Measurements from ENCODE around the gene ABHD2.

ABHD2 gene

DNA sequence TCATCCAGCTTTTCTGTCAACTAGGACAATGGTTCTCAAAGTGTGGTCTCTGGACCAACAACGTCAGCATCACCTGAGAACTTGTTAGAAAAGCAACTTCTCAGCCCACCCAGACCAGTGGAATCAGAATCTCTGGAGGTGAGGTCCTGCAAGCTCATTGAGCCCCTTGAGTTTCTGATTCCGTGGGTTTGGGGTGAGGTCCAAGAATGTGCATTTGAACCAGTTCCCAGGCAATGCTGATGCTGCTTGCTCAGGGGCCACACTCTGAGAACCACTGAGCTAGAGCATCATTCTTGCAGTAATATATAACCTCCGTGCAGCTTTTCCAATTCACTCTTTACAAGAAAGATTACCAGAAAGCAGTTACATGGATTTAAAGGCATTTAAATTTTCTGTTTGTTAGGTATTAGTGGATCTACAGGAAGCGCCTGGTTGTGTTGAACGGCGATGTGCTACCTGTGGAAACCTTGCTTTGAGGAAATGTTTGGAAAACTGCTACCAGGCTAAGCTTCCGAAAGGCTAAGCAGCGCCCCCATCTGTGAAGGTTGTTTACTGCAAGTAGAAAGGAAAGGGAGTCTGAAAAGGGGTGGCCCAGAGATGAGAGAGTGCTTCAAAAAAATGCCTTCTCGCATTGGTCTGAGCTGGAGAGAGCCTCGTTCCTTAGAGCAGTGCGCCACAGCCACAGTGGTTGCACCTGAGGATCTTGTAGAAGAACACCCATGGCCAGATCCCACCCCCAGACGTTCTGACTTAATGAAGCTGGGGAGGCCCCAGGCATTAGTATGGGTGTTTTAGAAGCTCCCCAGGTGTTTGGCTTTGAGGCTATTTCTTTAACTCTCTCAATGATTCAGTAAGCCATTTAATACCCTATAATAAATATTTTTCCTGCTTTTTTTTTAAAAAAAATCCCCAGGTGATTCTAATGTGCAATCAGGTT lies 83.1 kb downstream of the ABHD2 start:
- peak; percentile 49 for DNase-seq

DNA sequence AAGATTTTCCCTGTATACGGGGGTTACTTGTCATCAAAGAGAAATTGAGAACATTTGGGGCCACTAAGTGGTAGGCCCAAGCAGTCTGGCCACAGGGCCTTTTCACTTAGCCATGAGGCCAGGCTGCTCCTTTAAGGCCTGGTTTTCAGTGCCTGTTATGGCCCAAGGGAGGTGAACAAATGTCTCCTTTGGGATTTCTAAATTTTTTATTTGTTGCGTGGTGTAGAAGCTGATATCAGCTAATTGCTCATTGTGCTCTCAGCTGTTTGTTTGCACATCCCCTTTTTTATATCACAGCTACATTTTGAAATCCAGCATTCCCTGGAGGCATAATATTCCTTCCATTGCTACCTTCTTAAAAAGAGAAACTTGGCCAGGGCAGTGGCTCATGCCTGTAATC lies 84.7 kb downstream of the ABHD2 start:
- no peak for DNase-seq

GRCh38 chr15:89174476-89174875 lies 86.2 kb downstream of the ABHD2 start:
- DNase-seq = no peak

- DNase-seq = no peak
These were observed 87.4 kb downstream of the ABHD2 start for GRCh38 chr15:89175617-89176191.

GRCh38 chr15:89177116-89177515 lies 88.9 kb downstream of the ABHD2 start:
- DNase-seq = no peak

- peak; percentile 79 for DNase-seq
These were observed 89.5 kb downstream of the ABHD2 start for GRCh38 chr15:89177633-89178306.

GRCh38 chr15:89178307-89178977 lies 90.2 kb downstream of the ABHD2 start:
- DNase-seq = peak; percentile 36

GRCh38 chr15:89179966-89180875 lies 92.0 kb downstream of the ABHD2 start:
- DNase-seq = peak; percentile 69

GRCh38 chr15:89184357-89184756 lies 96.1 kb downstream of the ABHD2 start:
- DNase-seq = no peak

- DNase-seq = no peak
These were observed 96.8 kb downstream of the ABHD2 start for GRCh38 chr15:89184886-89185526.

- no peak for DNase-seq
These were observed 98.5 kb downstream of the ABHD2 start for GRCh38 chr15:89186803-89187202.

DNA sequence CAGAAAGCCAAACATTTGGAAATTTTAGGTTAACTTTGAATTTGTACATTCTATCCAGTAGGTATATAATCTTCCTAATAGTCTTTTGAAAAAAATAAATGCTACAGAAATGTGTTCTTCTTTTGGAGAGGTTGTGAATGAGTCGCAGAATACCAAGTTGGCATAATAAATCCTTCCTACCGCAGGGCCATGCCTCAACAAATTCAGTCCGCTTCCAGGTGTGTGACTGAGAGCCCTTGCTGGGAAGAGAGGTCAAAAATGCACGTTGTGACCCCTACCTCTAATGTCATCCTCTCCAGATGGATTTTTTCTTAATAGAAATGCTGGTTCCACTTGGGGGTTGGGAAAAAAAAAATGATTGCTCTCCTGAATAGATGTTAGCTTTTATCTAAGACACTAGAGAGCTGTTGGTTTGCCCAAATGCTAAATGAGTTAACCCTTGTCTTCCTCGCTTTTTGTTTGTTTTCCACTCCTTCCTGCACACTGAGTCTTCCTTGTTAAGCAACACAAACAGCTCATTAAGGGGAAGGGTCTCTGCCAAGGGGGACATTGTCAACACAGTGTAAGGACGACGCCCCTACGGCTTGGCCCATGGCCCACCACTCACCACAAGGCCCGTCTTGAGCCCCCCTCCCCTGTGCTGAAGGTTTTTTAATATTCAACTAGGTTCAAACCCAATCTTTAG lies 99.2 kb downstream of the ABHD2 start:
- DNase-seq = no peak

DNA sequence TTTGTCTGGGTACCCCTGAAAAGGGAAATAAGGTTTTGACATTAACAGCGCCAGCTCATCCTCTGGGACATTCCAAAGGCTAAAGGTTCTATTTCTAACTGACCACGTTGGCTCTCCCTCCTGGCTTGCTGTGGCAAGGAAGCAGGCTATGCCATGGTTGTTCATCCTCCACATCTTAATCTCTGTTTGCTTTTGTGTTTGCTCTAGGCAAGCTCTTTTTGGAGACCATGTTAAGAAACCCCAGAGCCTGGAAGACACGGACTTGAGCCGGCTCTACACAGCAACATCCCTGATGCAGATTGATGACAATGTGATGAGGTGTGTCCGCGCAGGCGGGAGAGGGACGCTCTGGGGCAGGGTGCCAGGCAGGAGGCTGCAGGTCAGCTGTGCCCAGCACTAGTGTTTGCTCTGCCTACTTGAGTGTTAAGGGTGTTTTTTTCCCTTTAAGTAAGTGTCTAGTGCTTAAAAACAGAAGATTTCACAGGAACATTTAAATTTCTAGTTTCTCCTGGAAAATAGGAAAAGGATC lies 99.8 kb downstream of the ABHD2 start:
- DNase-seq = no peak

DNA sequence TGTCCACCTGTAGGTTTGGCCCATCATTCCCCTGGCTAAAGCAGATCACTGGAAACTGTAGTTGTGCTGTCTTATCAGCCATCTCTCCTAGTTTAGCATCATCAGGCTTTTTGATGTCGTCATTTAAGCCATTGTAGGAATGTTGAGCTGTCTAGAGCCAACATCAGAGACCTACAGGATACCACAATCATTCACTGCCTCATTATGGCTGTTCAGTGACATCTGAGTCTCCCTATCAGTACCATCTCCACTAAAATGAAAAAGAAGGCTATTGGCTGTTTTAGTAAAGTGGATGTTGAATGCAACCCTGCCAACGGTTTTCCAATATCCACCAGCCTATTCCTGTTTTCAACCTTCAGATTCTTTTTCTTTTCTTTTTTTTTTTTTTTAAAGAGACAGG lies 103.9 kb downstream of the ABHD2 start:
- no peak for DNase-seq

DNA sequence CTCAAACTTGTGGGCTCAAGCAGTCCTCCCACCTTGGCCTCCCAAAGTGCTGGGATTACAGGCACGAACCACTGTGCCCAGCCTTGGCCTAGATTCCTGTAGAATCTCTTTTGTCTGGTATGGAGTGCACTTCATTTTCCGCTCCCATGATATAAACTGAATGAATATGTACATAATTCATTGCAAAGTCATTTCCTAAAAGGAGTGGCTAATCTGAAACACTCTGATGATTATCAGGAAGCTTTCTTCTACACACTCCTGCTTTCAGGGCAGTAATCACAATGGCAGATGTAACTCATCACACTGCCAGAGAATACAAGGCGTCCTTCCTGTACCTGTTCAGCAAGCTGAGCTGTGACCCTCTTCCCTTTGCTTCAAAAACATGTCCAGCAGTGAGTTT lies 104.5 kb downstream of the ABHD2 start:
- DNase-seq = no peak

DNA sequence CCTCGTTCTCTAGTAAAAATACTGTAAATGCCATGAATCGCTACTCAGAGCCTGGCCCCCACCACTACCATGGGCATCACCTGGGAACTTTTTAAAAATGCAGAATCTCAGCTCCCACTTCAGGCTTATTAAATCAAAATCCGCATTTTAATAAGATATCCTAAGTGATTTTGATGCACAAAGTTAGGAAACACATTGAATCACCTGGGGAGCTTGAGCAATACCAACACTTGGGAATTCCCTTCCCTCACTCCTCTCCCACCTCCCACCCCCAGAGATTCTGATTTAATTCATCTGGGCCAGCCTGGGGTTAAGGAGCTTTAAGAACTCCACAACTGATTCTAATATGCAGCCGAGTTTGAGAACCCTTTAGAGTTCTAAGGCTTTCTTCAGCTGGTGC lies 106.4 kb downstream of the ABHD2 start:
- no peak for DNase-seq

DNA sequence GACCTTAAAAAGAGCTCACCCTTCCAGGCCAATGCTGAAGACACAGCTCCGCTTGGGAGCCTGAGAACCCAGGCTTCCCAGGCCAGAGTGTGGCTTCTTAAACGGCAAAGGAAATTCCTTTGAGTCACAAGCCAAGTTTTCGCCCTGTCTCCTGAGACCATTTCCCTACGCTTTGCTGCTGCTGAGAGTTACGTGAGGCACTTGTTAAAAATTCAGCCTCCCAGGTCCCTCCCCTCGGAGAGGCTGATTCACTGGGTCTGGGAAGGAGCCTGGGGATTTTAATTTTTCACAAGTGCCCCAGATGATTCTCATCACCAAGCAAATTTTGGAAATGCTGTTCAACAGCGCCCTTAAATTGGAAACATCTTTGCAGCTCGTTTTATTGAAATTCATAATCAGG lies 107.6 kb downstream of the ABHD2 start:
- DNase-seq = no peak

DNA sequence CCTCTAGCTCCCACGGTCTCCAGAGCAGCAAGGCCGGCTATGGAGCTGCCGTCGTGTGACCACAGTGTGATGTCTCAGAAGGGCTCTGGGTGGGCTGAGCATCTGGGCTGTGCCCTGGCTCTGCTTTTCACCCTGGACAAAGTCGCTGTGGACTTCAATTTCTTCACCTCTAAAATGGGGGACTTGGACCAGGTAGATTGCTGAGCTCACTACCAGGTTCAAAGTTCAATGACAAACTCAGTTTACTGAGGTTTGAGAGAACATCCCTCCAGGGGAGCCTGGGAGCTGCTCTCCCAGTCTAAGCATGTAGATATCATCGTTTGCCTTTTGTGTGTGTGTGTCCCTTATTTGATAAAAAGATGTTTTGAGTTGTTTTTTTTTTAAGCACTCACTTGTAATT lies 108.0 kb downstream of the ABHD2 start:
- DNase-seq = no peak

- DNase-seq = peak; percentile 59
These were observed 108.7 kb downstream of the ABHD2 start for GRCh38 chr15:89196994-89197393.

DNA sequence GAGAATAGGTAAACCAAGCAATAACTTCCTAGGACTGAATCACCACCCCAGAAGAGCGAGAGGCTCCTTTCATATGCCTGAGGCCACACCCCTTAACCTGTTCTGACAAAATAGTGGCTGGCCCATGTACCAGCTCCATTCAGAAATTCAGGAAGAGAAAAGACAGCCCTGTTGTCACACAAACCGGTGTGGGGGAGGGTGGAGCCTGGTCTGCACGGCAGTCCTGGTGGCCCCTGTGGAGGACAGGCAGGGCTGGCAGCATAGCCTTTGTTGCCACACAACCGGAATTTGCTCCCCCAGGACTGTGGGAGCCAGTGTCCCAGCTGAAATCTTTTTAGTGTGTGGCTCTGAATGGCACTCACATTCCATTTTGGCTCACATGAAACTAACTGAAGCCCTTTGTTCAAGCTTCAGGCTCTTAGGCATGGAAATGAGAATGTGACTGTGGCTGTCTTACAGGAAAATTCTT lies 109.3 kb downstream of the ABHD2 start:
- DNase-seq = peak; percentile 58

- DNase-seq = peak; percentile 11
These were observed 109.9 kb downstream of the ABHD2 start for GRCh38 chr15:89198196-89198595.
